NCI-H2196 treated with DMSO at 0.1 percent for 48 hours (cell line): ENCODE results near the gene HPS6.

Experiments
- DNase-seq: peaks from one replicate; lab custom pipeline; 2025; ENCODE audit not compliant: unreplicated experiment; lab: John Stamatoyannopoulos, UW

HPS6 gene

GRCh38 chr10:102068216-102068615, 3.1 kb downstream of the HPS6 start:
- no peak for DNase-seq

- no peak for DNase-seq
Measured at GRCh38 chr10:102069071-102069470, 3.9 kb downstream of the HPS6 start.

- DNase-seq, result peak; percentile 17
Measured at GRCh38 chr10:102072673-102073527, 7.8 kb downstream of the HPS6 start.

- DNase-seq, result no peak
Measured at GRCh38 chr10:102083541-102083940, 18.4 kb downstream of the HPS6 start.

GRCh38 chr10:102085336-102085735, 20.2 kb downstream of the HPS6 start:
- no peak for DNase-seq

GRCh38 chr10:102086196-102086595, 21.0 kb downstream of the HPS6 start:
- DNase-seq, result no peak

GRCh38 chr10:102090772-102091171, 25.6 kb downstream of the HPS6 start:
- DNase-seq, result no peak

GRCh38 chr10:102096449-102096848, 31.3 kb downstream of the HPS6 start:
- DNase-seq, result no peak

- no peak for DNase-seq
Measured at GRCh38 chr10:102101152-102101551, 36.0 kb downstream of the HPS6 start.

- DNase-seq, result no peak
Measured at GRCh38 chr10:102102421-102102820, 37.3 kb downstream of the HPS6 start.

- DNase-seq, result no peak
Measured at GRCh38 chr10:102106998-102107397, 41.8 kb downstream of the HPS6 start.

GRCh38 chr10:102109166-102110116, 44.3 kb downstream of the HPS6 start:
- DNase-seq, result no peak

- no peak for DNase-seq
Measured at GRCh38 chr10:102111276-102111675, 46.1 kb downstream of the HPS6 start.

- no peak for DNase-seq
Measured at GRCh38 chr10:102112210-102112817, 47.2 kb downstream of the HPS6 start.

GRCh38 chr10:102113261-102113955, 48.3 kb downstream of the HPS6 start:
- no peak for DNase-seq

- no peak for DNase-seq
Measured at GRCh38 chr10:102113956-102114857, 49.1 kb downstream of the HPS6 start.

GRCh38 chr10:102114861-102115618, 49.9 kb downstream of the HPS6 start:
- DNase-seq, result peak; percentile 37

GRCh38 chr10:102115775-102116174, 50.6 kb downstream of the HPS6 start:
- DNase-seq, result no peak

- DNase-seq, result no peak
Measured at GRCh38 chr10:102116656-102117055, 51.5 kb downstream of the HPS6 start.
